ENCODE data around the gene RNF213.
"Not testable (repeated sequence)": the region's sequence is repeated elsewhere in the genome, so short reads cannot be mapped to it uniquely, and the experiment has no call there.

The RNF213 gene

DNA sequence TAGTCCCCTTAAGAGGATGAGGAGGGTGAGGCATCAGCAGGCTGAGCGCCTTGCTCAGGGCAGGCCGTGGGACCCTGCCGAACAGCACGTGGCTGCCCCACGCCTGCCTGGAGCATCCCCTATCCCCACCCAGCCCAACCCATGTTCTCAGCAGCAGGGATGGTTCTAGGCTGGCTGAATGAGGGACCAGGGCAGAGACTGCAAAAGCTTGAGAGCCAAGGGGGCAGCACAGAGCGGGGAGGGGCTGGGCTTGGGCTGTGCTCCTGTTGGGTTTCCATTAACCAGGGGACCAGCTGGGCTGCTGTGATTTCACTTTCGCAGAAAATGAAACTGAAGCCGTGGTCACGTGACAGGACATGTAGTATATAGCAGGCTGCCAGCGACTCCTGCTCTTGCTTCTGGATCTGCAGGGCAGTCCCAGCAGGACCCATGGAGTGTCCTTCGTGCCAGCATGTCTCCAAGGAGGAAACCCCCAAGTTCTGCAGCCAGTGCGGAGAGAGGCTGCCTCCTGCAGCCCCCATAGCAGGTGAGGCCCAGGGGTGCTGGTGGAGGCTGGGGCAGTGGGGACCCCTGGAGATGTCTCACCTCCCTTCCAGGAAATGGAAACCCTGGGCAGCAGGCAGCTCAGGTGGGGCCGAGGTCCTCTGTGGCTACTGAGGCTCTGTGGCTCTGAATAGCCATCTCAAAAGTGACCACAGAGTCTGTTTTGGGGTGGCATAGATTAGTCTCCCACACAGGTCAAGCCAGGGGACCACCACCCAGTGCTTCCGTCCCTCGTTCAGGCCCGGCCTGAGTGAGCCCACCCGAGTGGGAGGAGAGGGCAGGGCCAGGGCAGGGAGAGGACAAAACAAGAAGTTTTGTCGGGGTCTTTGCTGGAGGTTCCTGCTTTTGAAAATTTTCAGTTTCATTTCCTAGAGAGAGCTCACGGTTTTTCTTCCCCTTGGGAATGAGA, 2.9 kb downstream of the RNF213 start:
- peak; percentile 96 for DNase-seq
- in situ Hi-C loops (cut with HindIII; ENCODE audit: low pct_ligation_motif_present, low pct_unique_long_range_greater_than_20kb, low sequenced_read_pairs) = no loop called here

DNA sequence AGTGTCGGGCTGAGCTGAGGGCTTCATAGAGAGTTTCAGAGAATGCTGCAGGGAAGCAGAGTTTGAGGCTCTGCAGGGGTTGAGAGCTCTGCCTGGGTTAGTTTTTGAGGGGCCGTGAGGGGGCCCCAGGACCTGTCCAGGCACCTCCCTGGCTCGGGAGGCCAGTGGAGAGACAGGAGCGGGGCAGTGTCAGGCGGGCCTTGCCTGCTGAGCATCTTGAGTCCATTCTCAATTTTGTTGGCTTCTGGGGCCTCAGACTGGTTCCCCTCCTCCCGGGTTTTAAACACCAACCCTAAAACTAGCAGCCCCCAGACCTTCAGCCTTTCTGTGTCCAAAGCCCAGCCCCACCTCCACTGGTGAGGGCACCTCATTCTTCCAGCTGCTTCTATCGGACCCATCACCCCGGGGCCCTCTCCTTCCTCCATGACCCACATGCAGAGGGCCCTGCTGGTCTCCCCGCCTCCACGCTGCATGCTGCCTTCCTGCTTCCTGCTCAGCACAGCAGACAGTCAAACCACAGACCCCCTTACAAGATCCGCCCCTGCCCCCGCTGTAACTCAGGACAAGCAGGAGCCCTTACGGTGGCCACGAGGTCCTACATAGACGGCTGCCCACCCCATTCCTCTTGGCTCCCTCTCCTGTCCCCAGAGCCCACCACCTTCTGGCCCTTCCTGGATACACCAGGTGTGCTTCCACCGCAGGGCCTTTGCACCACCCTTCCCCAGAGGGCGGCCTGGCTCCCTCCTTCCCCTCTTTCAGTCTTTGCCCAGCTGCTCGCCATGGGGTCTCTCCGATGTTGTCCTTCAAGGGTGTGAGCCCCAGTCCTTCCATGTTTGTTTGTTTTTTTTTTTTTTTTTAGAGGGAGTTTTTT, 3.8 kb downstream of the RNF213 start:
- in situ Hi-C loops (cut with HindIII; ENCODE audit: low pct_ligation_motif_present, low pct_unique_long_range_greater_than_20kb, low sequenced_read_pairs) = no loop called here
- no peak for DNase-seq

DNA sequence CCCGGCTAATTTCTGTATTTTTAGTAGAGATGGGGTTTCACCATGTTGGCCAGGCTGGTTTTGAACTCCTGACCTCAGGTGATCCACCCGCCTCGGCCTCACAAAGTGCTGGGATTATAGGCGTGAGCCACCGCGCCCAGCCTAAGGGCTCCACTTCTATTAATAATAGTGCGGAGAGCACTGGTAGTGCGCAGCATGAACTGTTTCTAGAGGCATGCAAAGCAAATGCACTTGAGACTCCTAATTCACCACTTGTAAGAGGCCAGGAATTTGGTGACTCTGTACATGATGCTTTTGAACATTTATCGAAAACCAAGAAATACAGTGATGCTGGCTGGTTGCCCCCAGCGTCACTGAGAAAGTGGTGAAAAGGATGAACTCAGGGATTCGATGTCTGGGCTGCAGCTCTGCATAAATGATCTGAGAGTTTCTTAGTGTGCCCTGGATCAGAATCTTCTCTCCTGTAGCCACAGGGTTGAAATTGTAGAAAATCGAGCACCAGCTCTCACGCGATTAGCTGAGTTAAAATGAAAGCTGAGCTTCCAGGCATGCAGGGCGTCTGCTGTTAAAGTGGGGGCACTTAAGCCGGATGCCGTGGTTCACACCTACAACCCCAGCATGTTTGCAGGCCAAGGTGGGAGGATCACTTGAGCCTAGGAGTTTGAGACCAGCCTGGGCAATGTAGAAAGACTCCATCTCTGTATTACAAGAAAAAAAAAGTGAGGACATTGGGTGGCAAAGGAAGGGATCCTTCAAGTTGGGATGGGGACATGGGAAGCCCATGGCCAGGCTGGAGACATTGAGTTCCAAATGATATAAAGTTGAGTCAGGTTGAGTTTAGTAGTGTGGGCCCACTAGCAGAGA, 4.8 kb downstream of the RNF213 start:
- in situ Hi-C loops (cut with HindIII; ENCODE audit: low pct_ligation_motif_present, low pct_unique_long_range_greater_than_20kb, low sequenced_read_pairs) = no loop called here
- DNase-seq = no peak

DNA sequence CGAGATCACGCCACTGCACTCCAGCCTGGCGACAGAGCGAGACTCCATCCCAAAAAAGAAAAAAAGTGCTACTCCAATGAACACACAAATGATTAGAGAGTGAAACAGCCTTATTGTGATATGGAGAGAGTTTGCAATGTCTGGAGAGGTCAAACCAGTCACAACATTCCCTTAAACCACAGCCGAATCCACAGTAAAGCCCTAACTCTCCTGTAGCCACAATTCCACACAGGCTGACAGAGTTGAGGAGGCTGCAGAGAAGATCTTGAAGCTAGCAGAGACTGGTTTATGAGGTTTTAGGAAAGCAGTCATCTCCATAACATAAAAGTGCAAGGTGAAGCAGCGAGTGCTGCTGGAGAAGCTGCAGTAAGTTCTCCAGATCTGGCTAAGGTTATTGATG, 6.7 kb downstream of the RNF213 start:
- DNase-seq = no peak
- in situ Hi-C loops (cut with HindIII; ENCODE audit: low pct_ligation_motif_present, low pct_unique_long_range_greater_than_20kb, low sequenced_read_pairs) = no loop called here

DNA sequence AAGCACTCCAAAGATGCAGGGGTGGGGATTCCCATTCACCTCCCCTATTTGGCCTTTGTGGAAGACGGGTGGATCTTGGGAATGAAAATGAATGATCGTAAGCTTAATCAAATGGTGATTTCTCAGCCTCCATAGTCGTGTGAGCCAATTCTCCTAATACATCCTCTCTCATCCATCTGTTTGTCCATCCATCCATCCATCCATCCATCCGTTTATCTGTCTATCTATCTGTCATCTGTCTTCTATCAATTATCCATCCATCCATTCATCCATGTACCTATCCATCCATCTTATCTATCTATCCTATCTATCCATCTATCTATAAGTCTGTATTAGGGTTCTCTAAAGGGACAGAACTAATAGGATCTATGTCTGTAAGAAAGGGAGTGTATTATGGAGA, 7.8 kb downstream of the RNF213 start:
- in situ Hi-C loops (cut with HindIII; ENCODE audit: low pct_ligation_motif_present, low pct_unique_long_range_greater_than_20kb, low sequenced_read_pairs) = no loop called here
- no peak for DNase-seq

DNA sequence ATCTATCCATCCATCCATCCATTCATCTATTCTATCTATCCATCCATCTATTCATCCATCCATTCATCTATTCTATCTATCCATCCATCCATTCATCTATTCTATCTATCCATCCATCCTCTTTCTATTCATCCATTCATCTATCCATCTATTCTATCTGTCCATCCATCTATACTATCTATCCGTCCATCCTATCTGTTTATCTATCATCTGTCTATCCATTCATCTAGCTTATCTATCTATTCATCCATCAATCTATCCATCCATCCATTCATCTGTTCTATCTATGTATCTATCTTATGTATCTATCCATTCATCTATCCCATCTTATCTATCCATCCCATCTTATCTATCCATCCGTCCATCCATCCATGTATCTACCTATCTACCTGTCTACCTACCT, 8.8 kb downstream of the RNF213 start:
- in situ Hi-C loops (cut with HindIII; ENCODE audit: low pct_ligation_motif_present, low pct_unique_long_range_greater_than_20kb, low sequenced_read_pairs) = no loop called here
- DNase-seq = no peak

DNA sequence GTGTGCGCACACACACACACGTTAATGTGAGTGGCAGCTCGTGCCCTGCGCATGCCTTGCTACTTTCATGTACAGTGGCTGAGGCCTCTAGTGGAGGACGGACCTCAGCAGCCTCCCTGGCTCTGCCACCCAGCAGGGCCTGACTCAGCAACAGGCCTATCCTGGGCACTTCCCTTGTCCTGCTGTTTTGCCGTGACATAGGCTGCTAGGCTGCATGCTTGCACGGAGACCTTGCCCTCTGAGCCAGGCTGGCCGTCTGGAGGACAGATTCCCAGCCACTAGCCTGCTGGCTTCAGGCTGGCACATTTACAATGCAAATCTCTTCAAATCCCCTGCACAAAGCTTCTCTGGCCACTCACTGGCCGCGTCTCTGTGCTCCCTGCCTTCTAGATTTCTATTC, 9.5 kb downstream of the RNF213 start:
- no peak for DNase-seq

DNA sequence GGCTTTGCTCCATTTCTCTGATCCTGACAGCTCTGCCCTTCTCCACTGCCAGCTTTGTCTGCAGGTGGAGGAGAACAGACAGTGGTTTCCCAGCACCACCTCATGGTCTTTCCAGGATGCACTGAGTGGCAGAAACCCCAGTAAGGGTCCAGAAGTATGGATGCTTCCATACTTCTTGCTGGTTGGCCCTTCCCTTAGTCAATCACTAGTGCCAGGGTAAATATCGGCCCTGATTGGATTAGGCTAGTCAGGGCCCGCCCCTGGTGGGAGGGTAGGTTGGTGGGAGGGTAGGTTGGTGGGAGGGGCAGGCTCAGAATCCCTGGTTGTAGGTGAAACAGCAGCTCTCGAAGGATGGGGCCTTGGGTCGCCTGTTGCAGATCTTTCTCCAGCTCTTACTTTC, 10.2 kb downstream of the RNF213 start:
- DNase-seq = peak; percentile 40
- in situ Hi-C loops (cut with HindIII; ENCODE audit: low pct_ligation_motif_present, low pct_unique_long_range_greater_than_20kb, low sequenced_read_pairs) = no loop called here

More for the DNA sequence above, 9.5 kb downstream of the RNF213 start:
- in situ Hi-C loops (cut with HindIII; ENCODE audit: low pct_ligation_motif_present, low pct_unique_long_range_greater_than_20kb, low sequenced_read_pairs) = no loop called here

DNA sequence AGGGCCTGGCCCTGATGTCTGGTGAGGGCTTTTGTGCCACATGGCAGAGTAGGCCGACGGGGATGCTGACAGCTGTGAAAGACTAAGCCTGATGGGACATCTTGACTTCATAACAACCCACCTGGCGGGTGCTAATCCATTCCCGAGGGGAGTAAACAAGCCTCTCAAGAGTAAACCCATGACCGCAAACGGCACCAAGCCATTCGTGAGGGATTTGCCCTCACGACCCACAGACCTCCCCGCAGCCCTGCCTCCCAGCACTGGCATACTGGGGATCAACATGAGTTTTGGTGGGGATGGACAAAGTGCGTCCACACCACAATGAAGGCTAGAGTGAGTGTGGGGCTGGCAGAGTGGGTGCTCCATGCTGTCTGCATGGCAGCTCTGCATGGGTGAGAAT, 11.7 kb downstream of the RNF213 start:
- DNase-seq = no peak
- in situ Hi-C loops (cut with HindIII; ENCODE audit: low pct_ligation_motif_present, low pct_unique_long_range_greater_than_20kb, low sequenced_read_pairs) = no loop called here

DNA sequence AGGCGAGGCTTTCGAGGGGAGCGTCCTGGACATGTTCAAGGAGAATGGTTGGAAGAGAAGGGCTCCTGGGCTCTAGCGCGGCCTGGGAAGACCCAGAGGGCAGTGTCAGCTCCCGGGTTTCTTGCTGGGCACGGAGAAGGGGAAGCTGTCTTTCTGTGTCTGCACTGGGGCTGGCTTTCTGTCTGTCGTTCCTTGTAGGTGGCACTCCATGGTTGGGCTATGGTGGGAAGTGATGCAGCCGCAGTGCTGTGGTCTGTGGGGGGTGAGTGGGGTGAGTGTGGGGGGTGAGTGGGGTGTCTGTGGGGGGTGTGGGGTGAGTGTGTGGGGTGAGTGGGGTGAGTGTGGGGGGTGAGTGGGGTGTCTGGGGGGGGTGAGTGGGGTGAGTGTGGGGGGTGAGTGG, 13.7 kb downstream of the RNF213 start:
- in situ Hi-C loops (cut with HindIII; ENCODE audit: low pct_ligation_motif_present, low pct_unique_long_range_greater_than_20kb, low sequenced_read_pairs) = no loop called here
- DNase-seq = no peak

DNA sequence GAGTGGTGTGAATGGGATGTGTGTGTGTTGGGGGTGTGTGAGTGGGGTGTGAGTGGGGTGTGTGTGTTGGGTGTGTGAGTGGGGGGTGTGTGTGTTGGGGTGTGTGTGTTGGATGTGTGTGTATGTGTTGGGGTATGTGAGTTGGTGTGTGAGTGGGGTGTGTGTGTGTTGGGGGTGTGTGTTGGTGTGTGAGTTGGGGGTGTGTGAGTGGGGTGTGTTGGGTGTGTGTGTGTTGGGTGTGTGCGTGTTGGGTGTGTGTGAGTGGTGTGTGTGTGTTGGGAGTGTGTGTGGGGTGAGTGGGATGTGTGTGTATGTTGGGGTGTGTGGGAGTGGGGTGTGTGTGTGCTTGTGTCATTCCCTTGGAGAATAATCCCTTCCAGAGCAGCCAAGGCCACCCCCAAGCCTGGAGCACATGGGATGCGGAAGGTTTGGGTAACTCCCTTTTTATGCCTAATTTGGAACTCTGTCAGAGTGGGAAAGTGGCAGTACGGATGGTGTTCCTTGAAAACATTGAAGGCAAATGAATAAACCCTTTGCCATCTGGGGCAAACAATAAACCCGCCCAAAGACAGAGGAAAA, 14.3 kb downstream of the RNF213 start:
- in situ Hi-C loops (cut with HindIII; ENCODE audit: low pct_ligation_motif_present, low pct_unique_long_range_greater_than_20kb, low sequenced_read_pairs) = no loop called here
- no peak for DNase-seq

DNA sequence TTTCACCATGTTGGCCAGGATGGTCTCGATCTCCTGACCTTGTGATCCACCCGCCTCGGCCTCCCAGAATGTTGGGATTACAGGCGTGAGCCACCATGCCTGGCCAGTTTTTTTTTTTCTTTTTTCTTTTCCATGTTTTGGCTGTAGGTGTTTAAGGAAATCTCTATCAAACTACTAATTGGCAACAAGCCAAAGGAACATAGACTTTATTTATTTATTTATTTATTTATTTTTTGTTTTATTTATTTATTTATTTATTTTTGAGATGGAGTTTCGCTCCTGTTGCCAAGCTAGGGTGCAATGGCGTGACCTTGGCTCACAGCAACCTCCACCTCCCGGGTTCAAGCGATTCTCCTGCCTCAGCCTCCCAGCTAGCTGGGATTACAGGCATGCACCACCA, 15.2 kb downstream of the RNF213 start:
- DNase-seq; in situ Hi-C loops (cut with HindIII; ENCODE audit: low pct_ligation_motif_present, low pct_unique_long_range_greater_than_20kb, low sequenced_read_pairs): not testable (repeated sequence)

DNA sequence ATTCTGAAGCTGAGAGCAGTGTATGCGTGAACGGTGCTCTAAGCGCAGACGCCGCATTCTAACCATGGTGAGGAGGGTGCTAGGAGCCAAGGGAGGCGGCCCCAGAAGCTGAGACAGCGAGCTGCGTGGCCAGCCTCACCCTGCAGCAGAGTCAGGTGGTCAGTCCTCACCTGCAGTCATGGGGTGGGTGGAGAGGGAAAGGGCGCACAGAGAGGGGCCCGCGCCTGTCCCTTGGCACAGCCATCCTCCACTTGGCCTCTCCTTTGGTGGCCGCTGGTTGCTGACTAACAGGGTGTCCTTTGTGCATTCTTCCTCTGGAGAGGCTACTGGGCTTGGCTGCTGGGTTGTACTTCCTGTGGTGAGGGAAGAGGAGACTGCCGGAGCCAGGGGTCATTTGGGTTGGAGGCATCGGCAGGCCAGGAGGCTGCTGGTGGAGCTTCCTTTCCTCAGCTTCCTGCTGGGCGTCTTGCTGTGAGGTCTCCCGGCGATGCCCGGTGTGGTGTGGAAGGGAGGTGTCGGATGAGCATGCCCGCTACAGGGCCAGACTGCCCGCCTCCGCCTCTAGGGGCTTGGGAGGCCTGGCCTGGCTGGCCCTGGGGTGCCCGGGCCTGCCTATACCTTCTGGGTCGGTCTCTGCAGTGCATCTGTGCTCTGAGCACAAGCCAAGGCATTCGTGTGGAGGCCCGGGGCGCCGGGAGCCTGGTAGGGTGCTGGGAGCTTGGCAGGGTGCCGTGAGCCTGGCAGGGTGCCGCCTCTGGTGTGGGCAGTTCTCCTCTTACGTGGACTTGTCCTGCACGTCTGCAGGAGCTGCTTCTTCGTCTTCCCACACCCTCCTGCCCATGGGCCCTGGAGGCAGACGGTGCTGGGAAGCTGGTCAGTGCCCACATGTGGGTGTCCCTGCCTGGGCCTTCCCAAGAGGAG, 17.4 kb downstream of the RNF213 start:
- in situ Hi-C loops (cut with HindIII; ENCODE audit: low pct_ligation_motif_present, low pct_unique_long_range_greater_than_20kb, low sequenced_read_pairs) = no loop called here
- no peak for DNase-seq

DNA sequence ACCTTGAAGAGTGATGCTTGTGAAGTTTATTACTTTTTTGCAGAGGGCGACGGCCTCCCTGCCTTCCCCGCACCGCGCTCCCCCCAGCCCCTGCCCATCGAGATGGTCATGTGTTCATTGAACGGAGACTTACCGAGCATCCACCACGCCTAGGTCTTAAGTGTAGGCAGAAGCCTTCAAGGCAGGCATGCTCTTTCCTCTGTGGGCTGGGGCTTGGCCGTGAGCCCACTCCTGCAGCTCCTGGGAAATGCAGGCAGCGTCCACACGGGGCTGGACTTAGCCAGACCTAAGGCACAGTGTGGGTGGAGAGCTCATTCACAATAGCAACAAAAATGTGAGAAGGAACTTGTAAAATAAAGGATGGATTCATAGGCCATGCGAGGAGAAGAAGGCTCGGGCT, 19.2 kb downstream of the RNF213 start:
- no peak for DNase-seq
- in situ Hi-C loops (cut with HindIII; ENCODE audit: low pct_ligation_motif_present, low pct_unique_long_range_greater_than_20kb, low sequenced_read_pairs) = no loop called here

DNA sequence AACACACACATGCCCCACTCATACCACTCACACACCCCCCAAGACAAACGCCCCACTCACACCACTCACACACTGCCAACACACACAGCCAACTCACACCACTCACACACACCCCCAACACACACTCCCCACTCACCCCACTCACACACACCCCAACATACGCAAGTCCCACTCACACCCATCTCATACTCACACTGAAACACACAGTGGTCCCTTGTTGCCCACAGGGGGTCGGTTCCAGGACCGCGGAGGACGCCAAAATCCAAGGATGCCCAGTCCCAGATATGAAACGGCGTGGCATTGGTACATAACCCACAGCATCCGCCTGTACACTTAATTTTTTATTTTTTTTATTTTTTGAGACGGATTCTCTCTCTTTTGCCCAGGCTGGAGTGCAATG, 20.9 kb downstream of the RNF213 start:
- DNase-seq = no peak
- in situ Hi-C loops (cut with HindIII; ENCODE audit: low pct_ligation_motif_present, low pct_unique_long_range_greater_than_20kb, low sequenced_read_pairs) = no loop called here

DNA sequence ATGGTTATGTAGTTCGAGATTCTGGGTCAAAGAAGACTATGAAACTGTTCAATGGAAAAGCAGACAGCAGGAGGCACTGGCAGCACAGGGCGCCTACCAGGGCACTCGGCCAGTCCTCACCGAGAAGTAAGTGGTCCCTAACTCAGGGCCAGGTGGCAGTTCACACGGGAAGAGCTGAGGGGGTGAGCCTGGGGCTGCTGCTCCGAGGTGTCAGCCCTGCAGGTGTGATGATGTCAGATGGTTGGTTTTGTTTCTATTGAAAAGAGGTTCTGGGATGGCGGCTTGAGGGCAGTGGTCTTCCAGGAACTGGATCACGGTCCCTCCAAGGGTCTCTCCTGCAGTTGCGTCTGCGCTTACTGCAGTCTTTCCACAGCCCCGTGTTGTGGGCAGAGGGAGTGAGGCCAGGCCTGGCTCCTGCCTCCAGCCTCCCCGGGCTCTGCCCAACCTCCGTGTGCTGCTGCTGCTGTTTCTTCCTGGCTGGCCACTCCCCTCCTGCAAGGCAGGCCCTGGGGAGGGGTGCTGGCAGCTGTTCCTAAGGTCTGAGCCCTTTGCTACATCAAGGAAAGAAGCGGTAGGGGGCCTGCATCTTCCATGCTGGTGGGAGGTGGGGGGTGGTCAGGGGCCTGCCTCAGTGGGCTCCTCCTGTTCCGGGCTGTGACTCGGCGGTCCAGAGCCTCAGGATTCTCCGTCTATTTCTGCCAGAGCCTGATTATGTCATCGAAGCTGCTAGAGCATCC, 22.6 kb downstream of the RNF213 start:
- DNase-seq = no peak
- in situ Hi-C loops (cut with HindIII; ENCODE audit: low pct_ligation_motif_present, low pct_unique_long_range_greater_than_20kb, low sequenced_read_pairs) = no loop called here

DNA sequence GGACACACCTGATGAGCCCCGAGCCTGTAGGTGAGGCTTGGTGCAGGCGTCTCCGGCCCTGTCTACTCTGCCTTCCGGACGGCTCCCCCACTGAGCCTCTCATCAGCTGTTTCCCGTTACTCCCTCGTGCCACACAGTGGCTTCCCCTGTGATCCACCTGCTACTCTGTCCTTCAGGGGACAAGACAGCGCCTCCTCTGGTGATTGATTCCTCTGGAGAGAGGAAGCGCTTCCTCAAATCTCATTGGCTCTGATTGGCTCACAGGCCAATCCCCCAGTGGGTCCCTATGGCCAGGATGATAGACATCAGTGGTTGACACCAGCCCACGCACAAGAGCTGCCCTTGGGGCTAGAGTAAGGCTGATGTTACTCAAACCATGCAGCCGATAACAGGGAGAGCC, 24.0 kb downstream of the RNF213 start:
- DNase-seq = no peak

More for the DNA sequence above, 24.0 kb downstream of the RNF213 start:
- in situ Hi-C loops (cut with HindIII; ENCODE audit: low pct_ligation_motif_present, low pct_unique_long_range_greater_than_20kb, low sequenced_read_pairs) = no loop called here
